NCI-H1694 treated with DMSO at 0.1 percent for 48 hours (cell line): Measurements from ENCODE around the gene CDK5RAP1.
"Not testable (repeated sequence)": the region's sequence is repeated elsewhere in the genome, so short reads cannot be mapped to it uniquely, and the experiment has no call there.

Experiments
- DNase-seq: peaks from one replicate; lab custom pipeline; 2025; lab: John Stamatoyannopoulos, UW

Gene CDK5RAP1

DNA sequence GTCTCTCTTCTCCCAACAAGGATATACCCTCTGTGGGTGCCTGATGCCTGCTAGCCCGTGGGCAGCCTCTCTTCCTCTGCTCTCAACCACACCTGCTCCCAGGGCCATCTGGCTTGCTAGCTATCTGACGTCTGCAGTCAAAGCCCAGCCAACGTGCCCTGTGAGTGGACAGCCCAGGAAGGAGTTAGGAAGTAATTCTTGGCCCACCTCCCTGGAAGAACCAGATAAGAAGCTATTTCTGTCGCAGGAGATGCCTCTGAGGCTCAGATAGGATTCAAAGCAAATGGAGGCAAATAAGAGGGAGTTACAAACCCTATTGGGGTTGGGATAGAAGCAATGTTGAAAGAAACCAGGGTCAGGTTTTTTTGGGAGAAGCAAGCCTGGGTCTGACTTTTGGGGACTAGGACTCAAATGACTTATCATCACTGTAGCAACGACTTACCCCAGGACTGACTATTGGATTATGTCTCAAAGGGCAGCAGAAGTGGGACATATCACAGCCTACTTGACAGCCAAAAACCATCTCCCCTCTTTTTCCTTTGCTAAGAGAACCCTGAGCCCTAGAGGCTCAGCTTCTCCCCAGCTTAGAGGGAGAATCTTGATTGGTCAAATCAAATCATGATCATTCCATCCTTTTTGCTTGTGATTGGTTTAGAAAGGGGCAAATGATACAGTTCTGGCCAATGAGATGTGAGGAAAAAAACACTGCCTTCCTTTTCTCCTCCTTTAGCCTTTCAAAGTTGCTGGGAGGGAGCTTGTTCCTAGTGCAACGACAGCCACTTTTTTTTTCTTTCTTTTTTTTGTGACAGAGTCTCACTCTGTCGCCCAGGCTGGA, 18.0 kb upstream of the CDK5RAP1 start:
- DNase-seq = no peak

DNA sequence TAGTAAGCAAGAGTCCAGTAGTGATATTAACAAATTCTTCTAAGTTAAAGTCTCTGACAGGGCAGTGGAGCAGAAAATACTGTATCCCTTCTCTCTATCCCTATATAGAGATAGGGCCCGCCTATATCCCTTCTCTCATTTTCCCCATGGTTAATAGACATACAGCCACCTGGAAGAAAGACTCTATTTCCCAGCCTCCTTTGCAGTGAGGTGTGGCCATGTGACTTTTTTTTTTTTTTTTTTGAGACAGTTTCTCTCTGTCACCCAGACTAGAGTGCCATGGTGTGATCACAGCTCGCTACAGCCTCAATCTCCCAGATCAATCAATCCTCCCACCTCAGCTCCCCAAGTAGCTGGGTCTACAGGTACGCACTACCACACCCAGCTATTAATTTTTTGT, 16.7 kb upstream of the CDK5RAP1 start:
- no peak for DNase-seq

DNA sequence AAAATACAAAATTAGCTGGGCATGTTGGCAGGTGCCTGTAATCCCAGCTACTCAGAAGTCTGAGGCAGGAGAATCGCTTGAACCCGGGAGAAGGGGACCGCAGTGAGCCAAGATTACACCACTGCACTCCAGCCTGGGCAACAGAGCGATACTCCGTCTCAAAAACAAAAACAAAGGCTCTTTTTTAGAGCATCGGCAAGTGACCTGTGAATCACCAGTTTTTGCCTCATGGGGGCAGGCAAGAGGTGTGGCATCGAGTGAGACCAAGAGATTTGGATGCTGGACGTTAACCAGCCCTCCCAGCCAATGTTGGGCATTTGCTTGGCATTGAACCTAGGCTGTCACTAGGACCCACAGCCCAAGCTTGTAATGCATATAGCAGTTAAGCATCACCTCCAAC, 14.6 kb upstream of the CDK5RAP1 start:
- no peak for DNase-seq

DNA sequence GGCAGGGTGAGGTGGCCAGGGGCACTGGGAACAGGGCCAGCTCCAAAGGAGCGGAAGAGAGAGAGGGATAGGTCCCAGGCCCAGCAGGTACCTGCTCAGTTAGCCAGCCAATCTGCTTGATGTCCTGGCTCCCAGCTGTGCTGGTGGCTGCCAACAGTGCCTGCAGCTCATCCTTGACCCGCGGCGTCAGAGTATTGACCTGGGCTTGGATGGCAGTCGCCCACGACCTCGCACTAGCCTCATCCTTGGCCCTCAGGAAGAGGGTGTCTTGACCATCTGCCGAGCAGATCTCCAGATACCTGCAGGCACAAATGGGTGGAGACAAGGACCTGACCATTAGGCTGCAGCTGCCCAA, 11.1 kb upstream of the CDK5RAP1 start:
- no peak for DNase-seq

DNA sequence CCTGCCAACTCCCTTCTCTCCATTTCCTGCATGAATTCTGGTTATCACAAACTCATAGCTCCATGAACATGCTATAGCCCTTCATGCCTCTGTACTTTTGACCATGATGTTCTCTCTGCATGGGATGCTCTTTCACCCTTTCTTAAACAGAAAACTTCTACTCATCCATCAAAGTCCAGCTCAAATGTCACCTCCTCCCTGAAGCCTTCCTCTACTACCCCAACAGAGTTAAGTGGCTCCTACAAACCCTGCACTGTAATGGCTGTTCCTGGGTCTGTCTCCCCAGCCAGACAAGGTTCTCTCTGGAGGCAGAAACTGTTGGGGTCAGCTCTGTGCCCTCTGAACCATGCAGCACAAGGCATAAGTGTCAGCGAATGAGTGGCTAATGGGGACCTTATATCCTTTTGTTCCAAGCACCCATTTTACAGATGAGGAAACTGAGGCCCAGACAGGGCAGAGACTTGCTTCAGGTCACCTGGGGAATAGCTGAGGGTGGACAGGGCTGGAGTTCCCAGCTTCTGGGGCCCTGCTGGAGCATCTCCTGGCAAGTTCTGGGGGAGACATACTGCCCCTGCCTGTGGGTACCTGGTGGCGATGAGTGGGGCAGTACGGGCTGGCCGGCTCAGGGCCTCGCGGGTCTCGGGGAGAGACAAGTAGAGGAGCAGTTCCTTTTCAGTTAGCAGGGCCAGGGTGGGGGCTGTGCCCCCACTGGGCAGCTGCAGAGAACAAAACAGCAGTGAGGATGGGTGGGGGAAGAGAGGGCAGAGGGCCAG, 10.6 kb upstream of the CDK5RAP1 start:
- no peak for DNase-seq

DNA sequence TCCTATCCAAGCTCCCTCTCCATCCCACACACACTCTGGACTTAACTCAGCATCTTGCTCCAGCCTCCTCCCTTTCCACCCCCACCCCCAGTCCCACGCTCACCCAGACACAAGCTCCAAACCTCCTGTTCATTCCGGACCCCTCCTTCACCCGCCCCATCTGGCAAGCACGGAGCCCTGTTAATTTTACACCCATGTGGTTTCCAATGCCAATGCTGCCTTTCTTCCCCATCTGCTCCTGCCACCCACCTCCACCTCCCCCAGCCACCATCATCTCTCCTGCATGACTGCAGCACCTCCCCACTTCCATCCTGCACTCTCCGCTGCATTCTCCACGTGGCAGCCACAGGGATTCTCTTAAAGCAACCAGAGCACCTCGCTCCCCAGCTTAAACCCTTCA, 9.9 kb upstream of the CDK5RAP1 start:
- DNase-seq = peak; percentile 75

DNA sequence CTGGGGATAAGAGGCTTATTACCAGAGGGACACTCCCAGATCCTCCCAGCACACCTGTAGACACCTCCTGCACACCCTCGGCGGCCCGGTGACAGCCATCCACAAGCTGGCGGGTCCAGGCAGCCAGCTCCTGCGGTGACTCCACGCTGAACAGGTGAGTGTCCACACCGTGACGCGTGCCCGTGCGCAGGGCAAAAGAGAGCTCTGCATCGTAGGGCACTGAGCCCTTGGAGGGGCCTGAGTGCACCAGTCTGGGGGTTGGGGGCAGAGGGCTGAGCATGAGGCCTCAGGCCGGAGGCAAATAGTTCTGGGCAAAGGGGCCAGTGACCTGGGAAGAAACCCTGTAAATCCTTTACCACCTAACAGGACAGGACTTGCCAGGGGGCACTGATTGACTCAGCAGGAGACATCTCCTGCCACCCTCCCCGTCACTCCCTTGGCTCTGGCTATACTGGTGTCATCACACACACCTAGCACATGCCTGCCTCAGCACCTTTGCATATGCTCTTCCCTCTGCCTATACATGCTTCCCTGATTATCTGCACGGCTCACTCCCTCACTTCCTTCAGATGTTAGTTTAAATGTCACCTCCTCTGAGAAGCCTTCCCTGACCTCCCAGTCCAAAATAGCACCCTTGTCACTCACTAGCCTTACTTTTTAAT, 8.9 kb upstream of the CDK5RAP1 start:
- DNase-seq = no peak

DNA sequence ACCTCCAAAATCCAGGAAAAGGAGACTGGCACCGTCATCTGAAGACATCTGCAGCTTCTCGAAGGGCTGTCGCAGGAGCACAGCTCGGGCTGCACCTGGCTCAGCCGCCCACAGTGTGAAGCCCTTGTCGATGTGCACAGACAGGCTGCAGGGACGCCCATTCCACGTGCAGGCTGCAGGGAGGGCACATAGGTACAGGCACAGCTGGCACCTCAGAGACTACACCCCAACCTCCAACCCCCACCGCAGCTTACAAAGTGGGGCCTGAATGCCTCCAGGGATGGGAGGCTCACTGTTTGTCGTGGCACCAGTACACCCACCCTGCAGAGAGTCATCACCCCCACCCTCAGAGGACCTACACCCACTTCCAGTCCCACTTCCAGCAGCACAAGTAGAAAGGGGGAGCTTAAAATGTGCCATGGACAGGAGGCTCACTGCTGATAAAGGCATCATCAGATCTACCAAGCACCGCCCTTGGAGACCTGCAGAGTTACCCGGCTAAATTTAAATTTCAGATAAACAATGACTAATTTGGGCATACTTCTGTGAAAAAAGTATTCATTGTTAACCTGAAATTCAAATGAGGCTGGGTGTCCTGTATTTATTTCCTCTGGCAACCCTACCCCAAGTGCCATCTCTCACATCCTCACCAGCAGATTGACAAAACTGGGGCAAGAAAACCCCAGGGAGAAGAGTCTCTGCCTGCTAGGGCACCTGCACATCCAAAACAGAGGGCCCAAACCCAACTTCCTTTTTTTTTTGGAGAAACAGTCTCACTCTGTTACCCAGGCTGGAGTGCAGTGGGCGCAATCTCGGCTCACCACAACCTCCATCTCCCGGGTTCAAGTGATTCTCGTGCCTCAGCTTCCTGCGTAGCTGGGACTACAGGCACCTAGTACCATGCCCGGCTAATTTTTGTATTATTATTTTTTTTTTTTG, 7.7 kb upstream of the CDK5RAP1 start:
- no peak for DNase-seq

DNA sequence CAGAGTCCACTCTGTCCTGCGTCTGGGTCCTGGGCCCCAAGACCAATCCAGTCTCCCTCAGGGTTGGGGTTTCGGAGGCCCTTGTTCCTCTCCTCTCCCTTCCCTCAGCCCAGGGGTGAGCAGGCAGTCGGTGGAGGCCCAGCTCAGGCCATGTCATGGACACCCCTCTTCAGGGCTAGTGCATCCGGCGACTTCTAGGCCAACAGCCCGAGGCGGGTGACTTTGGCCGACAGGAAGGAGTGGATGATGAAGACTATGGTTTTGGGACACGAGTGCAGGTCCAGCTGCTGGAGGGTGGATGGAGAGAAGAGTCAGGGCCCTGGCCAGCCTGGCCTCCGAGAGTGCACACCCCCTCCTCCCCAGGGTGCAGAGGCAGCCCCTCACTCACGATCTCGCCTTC, 7.0 kb upstream of the CDK5RAP1 start:
- no peak for DNase-seq

DNA sequence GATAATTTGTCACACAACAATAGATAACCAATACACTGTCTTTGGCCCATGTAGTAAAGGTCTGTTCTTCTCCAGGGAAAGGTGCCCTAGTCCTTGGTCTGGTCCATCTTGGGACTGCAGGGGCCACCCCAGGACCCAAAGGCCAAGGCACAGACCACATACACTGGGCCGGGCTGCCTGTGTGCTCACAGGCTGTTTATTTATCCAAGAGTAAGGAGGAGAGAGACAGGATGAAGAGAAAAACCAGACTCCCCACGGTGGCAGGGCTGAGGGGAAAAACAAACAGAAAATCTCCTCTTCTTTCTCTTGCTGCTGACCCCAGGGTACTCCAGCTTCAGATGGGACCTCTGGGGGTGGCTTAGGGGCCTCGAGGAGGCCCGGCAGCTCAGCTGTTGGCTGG, 6.5 kb upstream of the CDK5RAP1 start:
- DNase-seq = no peak

DNA sequence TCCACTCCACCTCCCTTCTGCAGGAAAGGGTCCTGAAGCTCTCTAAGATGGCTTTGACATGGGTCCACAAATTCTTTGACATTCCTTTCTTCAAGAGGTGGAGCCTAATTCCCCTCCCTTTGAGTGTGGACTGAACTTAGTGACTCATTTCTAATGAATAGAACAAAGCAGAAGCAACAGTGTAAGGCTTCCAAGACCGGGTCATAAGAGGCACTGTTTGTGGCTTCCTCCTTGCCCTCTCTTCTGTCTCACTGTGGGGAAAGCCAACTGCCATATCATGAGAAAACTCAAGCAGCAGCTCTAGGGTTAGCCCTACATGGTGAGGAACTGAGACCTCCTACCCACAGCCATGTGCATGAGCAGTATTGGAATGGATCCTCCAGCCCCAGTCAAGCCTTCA, 5.9 kb upstream of the CDK5RAP1 start:
- DNase-seq = no peak

DNA sequence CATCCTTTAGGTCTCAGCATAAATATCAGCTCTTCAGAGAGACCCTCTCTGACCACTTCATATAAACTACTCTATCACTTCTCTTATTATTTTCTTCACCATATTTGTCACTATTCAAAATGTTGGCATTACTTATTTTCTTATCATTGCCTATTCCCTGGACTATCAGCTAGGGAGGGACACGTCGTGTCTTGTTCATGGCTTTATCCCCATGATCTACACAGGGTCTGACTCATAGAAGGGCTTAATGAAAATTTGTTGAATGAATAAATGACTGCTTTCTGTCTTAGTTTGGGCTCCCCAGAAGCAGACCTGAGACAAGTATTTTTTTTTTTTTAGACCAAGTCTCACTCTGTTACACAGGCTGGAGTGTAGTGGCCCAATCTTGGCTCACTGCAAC, 3.0 kb upstream of the CDK5RAP1 start:
- no peak for DNase-seq

DNA sequence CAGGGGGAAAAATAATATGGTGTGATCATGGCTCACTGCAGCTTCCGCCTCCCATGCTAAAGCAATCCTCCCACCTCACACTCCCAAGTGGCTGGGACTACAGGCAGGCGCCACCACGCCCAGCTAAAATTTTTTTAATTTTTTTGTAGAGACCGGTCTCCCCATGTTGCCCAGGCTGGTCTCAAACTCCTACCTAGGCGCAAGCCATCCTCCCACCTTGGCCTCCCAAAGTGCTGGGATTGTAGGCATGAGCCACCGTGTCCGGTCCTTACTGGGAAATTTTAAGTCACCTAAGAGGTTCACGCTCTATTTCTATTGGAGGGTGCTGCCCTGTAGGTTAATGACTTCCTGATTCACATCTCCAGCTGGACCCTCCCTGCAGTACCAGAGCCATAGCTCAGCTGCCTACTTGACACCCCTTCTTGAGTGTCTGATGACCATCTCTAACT, 626 bp upstream of the CDK5RAP1 start:
- DNase-seq = no peak

DNA sequence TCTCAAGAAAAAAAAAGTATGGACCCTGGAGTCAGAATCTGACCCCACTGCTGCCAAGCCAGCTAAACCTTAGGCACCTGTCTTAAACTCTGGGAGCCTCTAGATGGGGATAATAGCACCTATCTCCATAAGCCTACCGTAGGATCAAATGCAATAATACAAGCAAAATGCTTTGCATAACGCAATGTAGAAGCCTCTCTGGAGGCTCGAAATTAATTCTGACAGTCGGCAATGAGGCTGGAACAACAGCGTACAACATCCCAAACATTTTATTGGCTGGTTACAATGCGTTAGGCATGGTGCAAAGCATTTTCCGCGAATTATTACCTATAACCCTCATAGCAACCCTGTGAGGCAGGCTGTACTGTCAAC, 521 bp downstream of the CDK5RAP1 start:
- no peak for DNase-seq

DNA sequence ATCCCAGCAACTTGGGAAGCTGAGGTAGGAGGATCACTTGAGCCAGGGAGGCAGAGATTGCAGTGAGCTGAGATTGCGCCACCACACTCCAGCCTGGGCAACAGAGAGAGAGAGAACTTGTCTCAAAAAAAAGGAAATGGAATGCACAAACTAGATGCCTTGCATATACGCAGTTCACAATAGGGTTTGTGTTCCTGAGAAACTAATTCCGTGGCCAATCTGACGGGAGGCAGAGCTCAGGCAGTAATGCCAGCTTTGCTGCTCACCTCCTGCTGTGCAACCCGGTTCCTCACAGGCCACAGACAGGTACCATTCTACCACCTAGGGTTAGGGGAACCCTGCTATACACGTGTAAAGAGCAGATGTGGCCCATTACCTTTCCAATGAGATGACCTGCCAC, 1.4 kb downstream of the CDK5RAP1 start:
- no peak for DNase-seq

DNA sequence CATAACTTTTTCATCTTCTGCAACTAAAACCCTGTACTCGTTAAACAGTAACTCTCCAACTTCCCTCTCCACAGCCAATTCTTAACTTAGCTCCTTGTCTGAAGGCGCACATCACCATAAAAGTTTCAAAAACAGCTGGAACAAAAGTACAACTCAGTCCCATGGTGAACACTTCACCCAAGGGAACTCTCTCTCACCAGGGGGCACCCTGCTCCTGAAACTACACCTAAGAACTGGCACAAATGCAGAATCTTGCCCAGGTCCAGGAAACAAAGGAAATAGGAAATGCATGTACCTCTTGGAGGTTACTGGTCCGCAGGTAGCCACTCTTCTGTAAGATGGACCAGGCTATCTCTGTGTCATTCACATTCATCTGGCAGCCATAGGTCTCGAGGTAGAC, 6.6 kb downstream of the CDK5RAP1 start:
- DNase-seq = no peak

DNA sequence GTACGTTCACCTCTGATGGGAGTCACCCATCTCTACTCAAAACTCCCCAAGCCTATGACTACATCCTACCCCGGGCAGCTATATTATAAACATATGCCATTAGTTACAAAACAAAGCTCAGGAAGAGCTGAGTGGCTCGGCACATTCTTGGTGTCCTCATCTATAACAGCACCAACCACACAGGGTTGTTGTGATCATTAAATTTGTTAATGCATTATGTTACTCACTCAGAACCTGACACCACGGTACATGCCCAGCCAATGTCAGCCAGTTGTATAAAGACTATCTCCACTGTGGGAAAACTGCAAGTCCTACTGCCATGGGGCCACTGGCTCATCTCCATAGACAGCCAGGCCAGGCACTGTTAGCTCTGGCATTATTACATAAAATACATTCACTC, 7.7 kb downstream of the CDK5RAP1 start:
- DNase-seq = no peak

DNA sequence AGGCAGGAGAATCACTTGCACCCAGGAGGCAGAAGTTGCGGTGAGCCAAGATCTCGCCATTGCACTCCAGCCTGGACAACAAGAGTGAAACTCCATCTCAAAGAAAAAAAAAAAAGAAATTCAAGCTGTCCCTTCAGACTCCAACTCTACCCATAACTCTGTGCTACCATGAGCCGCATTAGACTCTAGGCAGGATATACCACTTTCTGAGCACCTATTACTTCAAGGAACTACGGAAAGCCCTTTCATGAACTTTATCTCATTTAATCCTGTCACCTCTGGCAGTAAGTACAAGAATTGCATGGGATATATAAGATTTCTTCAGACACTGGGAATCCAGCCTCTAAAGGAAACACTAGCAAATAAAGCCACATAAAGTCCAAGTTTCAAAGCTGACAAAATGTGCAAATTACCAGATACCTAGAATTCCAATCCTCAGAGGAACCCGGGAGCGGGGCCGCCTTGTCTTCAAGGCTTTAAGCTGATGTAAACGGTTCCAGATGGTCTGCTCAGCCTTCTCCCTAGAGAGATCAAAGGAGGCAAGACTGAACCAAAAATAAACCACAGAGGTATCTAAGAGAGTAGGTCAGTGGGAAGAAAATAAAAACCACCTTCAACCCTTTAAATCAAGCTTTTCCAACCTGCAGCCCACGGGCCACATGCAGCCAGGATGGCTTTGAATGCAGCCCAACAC, 9.4 kb downstream of the CDK5RAP1 start:
- DNase-seq = no peak

DNA sequence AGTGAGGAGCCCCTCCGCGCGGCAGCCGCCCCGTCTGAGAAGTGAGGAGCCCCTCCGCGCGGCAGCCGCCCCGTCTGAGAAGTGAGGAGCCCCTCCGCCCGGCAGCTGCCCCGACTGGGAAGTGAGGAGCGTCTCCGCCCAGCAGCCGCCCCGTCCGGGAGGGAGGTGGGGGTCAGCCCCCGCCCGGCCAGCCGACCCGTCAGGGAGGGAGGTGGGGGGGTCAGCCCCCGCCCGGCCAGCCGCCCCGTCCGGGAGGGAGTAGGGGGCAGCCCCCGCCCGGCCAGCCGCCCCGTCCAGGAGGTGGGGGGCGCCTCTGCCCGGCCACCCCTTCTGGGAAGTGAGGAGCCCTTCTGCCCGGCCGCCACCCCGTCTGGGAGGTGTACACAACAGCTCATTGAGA, 12.0 kb downstream of the CDK5RAP1 start:
- not testable (repeated sequence) for DNase-seq

DNA sequence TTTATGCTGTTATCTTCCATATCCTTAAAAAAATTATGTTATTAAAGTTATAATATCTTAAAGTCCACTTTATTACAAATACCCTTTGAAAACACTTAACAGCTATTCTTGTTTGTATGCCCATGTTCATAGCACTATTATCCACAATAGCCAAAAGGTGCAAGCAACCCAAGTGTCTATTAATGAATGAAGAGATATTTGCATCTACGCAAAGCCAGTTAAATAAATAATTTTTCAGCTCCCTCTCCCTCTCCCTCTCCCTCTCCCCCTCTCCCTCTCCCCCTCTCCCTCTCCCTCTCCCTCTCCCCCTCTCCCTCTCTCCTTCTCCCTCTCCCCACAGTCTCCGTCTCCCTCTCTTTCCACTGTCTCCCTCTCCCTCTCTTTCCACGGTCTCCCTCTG, 13.1 kb downstream of the CDK5RAP1 start:
- no peak for DNase-seq

DNA sequence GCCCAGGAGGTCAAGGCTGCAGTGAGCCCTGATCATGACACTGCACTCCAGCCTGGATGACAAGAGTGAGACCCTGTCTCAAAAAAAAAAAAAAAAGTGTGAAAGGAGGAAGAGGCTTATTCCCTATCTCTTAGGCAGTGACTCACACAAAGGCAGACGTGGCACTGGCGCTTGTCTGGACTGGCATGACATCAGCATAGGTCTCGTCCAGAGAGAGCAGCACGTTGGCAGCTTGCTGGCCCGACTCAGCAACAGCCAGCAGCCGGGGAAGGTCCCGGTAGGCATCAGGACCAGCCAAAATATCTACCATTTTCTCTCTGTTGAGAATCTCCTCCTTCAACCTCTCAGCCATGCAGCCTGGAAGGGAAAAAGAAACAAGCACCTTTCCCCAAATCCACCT, 14.1 kb downstream of the CDK5RAP1 start:
- DNase-seq = no peak
